AG10803 (cell line): ENCODE measurements around the gene PNMA1.
A peak's percentile ranks its signal among the peaks of the same experiment; 100 is the strongest.

Experiments used
- DNase-seq: peaks from one replicate; pipeline ENCODE4 v3.0.0; 2010; ENCODE audit warnings: low read depth
- H3K4me3 ChIP-seq: 2 replicates; pipeline ENCODE4 v1.5.1; 2011; ENCODE audit warnings: mild to moderate bottlenecking, low read length, control low read depth
- CTCF ChIP-seq: conservative IDR thresholded peaks from 2 replicates; pipeline ENCODE4 v1.5.1; 2011; ENCODE audit warnings: mild to moderate bottlenecking, low read length, control low read depth, inconsistent platforms

Gene PNMA1

GRCh38 chr14:73753887-73754795 is 40.0 kb upstream of the PNMA1 start:
- no peak for TF ChIP-seq CTCF
- H3K4me3 ChIP-seq: peak overlapping the region; percentile 47
- DNase-seq: peak; percentile 63

- peak overlapping the region; percentile 15 for H3K4me3 ChIP-seq
- no peak for TF ChIP-seq CTCF
- DNase-seq: no peak
These were observed 39.1 kb upstream of the PNMA1 start for GRCh38 chr14:73753124-73753886.

- TF ChIP-seq CTCF: peak; percentile 55
- no peak overlapping the region; the same call in 1 of the 2 replicates for H3K4me3 ChIP-seq
- peak; percentile 97 for DNase-seq
These were observed 38.3 kb upstream of the PNMA1 start for GRCh38 chr14:73752297-73752992.

GRCh38 chr14:73751157-73751691 is 37.0 kb upstream of the PNMA1 start:
- H3K4me3 ChIP-seq: no peak overlapping the region
- no peak for DNase-seq
- TF ChIP-seq CTCF: no peak

GRCh38 chr14:73750531-73750901 is 36.3 kb upstream of the PNMA1 start:
- no peak for DNase-seq
- no peak for TF ChIP-seq CTCF
- no peak overlapping the region for H3K4me3 ChIP-seq

GRCh38 chr14:73749706-73750530 is 35.7 kb upstream of the PNMA1 start:
- TF ChIP-seq CTCF: no peak
- no peak overlapping the region for H3K4me3 ChIP-seq
- no peak for DNase-seq
